Measurements from ENCODE around the gene C2CD2L.
A peak's percentile ranks its signal among the peaks of the same experiment; 100 is the strongest.

Gene C2CD2L

GRCh38 chr11:119149018-119149785, 42.1 kb downstream of the C2CD2L start, which contains the start of gene ABCG4:
ABCG4 (plus strand) TSS chr11:119149052; CDS start chr11:119149966, 914 bp downstream.
- H3K4me3 ChIP-seq (ENCODE audit: control insufficient read depth, low read depth, low read length): peak within 1 kb of the TSS; percentile 51
- no peak for TF ChIP-seq CTCF (IDR thresholded peaks at IDR 0.05; ENCODE audit: control insufficient read depth, insufficient read depth, low read depth, low read length, missing control alignments)
- DNase-seq (ENCODE audit: low read depth): no peak

GRCh38 chr11:119149786-119150275, 42.7 kb downstream of the C2CD2L start:
- H3K4me3 ChIP-seq (ENCODE audit: control insufficient read depth, low read depth, low read length): no peak overlapping the region; the same call in 1 of the 2 replicates

GRCh38 chr11:119152043-119152442, 44.9 kb downstream of the C2CD2L start:
- H3K4me3 ChIP-seq (ENCODE audit: control insufficient read depth, low read depth, low read length): no peak overlapping the region
- no peak for DNase-seq (ENCODE audit: low read depth)
- TF ChIP-seq CTCF (IDR thresholded peaks at IDR 0.05; ENCODE audit: control insufficient read depth, insufficient read depth, low read depth, low read length, missing control alignments): no peak

More at GRCh38 chr11:119149786-119150275, 42.7 kb downstream of the C2CD2L start:
- TF ChIP-seq CTCF (IDR thresholded peaks at IDR 0.05; ENCODE audit: control insufficient read depth, insufficient read depth, low read depth, low read length, missing control alignments): no peak
- no peak for DNase-seq (ENCODE audit: low read depth)

GRCh38 chr11:119152604-119153003, 45.5 kb downstream of the C2CD2L start:
- no peak overlapping the region for H3K4me3 ChIP-seq (ENCODE audit: control insufficient read depth, low read depth, low read length)
- no peak for TF ChIP-seq CTCF (IDR thresholded peaks at IDR 0.05; ENCODE audit: control insufficient read depth, insufficient read depth, low read depth, low read length, missing control alignments)
- DNase-seq (ENCODE audit: low read depth): no peak

GRCh38 chr11:119153049-119153818, 46.1 kb downstream of the C2CD2L start:
- no peak for DNase-seq (ENCODE audit: low read depth)
- no peak overlapping the region for H3K4me3 ChIP-seq (ENCODE audit: control insufficient read depth, low read depth, low read length)
- TF ChIP-seq CTCF (IDR thresholded peaks at IDR 0.05; ENCODE audit: control insufficient read depth, insufficient read depth, low read depth, low read length, missing control alignments): no peak

- no peak overlapping the region for H3K4me3 ChIP-seq (ENCODE audit: control insufficient read depth, low read depth, low read length)
- no peak for TF ChIP-seq CTCF (IDR thresholded peaks at IDR 0.05; ENCODE audit: control insufficient read depth, insufficient read depth, low read depth, low read length, missing control alignments)
Observed at GRCh38 chr11:119154178-119154577, 47.0 kb downstream of the C2CD2L start.

More at GRCh38 chr11:119154178-119154577, 47.0 kb downstream of the C2CD2L start:
- DNase-seq (ENCODE audit: low read depth): no peak
